Inferior parietal cortex (tissue), 1 donor: ENCODE measurements around the gene PYCR2.

ENCODE experiments used
- DNase-seq: peaks from one replicate; pipeline ENCODE4 v3.0.0-alpha.2; 2016; ENCODE audit errors: extremely low spot score

PYCR2 gene

DNA sequence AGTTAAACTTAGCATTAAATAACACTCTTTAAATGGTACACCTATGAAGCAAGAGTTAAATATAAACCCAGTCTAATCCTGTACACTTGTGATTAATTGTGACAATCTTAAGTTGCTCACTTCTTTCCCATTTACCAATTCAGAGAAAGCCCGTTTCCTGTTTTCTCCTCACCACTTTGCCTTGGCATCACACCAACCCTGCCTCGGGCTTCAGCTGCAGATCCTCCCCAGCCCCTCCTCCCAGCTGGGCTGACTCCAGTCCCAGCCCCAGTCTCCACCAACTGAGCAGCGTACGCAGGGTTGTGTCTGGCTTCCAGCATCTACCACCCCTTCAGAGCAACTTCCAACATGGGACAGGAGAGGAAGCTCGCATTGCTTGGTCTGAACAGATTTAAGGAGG lies 4.1 kb downstream of the PYCR2 start:
- peak; percentile 85 for DNase-seq

DNA sequence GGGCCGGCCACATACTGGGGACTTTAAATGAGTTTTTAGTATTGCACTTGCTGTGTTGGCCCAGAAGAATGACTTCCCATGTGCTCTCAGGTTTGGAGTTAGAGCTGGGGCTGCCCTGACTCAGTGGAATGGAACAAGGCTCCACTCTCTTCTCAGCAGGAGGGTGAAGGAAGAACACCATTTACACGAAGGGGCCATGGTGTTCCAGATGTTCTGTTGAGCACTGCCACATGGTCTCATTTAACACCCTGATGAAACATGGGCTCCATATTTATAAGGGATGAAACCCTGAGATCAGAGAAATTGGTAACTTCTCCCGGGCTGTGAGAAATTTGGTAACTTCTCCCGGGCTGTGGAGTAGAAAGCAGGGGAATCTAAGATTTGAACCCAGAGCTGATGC lies 5.8 kb downstream of the PYCR2 start:
- DNase-seq = no peak

DNA sequence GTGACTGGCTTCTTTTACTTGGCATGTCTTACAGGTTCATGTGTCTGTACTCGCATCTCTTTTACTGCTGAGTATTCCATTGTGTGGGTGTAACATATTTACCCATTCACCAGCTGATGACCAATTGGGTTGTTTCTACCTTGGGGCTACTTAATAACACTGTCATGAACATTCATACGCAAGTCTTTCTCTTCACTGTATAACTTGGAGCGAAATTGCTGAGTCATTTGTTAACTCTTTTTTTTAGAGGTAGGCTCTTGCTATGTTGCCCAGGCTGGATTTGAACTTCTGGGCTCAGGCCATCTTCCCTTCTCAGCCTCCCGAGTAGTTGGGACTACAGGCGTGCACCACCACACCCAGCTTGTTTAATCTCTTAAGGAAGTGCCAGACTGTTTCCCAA lies 6.5 kb downstream of the PYCR2 start:
- DNase-seq = no peak

DNA sequence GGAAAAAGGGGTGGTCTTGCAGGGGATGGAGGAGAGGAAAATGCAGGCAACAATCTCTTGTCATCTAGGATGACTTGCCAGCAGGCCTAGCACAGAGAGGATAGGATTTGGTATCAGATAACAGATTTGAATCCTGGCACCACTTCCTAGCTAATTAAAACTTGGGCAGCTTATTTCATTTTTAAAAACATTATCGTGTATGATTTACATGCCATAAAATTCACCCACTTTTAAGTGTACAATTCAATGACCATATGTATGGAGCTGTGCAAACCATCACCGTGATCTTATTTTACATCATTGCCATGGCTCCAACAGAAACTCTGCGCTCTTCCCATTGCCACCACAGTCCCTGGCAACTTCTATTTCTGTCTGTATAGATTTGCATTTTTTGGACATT lies 6.9 kb downstream of the PYCR2 start:
- DNase-seq = no peak

DNA sequence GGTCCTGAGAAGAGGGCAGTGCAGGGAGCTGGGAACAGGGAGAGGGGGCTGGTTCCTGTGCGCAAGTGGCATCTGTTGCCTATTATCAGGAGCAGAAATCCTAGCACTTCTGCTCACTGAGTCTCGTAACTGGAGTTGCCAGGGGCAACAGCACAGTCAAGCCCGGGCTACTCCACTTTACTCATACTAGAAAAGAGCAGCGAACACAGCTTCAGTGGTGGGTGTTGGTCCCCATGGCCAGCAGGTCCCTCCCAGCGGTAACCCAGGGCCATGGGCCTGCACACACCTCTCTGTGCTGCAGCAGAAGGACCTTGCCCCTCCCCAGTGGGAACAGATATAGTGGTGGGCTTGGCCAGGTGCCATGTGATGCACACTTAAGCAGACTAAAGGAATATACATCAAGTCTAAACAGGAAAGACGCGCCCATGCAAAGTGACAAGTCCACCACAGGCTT lies 8.5 kb downstream of the PYCR2 start:
- no peak for DNase-seq

DNA sequence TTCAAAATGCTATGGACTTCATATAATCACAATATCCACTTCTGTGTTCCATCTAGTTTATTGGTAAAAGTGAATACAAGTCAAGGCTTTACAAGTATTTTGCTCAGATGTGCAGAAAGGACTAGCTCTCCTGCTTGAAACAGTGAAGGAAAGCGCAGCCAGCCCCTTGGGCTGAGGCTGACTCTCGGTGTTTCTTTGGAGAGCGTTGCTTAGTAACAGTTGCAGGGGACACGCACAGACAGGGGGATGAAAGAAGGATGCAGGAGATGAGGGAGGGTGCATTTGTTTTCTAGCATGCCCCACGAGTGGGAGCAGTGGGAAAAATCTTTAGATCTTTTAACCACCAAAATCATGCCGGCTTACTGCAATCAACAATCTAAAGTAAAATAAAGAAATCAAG lies 9.1 kb downstream of the PYCR2 start:
- no peak for DNase-seq

DNA sequence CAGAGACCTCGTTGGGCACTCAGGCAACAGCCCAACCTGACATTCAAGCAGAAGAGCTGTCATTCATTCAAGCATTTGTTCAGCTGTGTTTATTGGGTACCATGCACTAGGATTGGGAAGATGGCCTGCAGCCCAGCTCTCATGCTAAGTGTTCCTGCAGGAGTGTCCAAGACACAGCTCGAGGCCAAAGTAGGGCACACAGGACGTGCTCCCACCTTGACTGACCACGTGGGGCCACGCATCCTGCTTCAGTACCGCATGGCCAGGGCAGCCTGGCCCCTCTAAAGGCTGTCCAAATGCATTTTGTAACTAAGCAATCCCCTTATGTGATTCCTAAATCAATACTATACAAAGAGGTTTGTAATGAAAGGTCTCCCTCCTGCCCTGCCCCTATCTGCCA lies 9.7 kb downstream of the PYCR2 start:
- no peak for DNase-seq

DNA sequence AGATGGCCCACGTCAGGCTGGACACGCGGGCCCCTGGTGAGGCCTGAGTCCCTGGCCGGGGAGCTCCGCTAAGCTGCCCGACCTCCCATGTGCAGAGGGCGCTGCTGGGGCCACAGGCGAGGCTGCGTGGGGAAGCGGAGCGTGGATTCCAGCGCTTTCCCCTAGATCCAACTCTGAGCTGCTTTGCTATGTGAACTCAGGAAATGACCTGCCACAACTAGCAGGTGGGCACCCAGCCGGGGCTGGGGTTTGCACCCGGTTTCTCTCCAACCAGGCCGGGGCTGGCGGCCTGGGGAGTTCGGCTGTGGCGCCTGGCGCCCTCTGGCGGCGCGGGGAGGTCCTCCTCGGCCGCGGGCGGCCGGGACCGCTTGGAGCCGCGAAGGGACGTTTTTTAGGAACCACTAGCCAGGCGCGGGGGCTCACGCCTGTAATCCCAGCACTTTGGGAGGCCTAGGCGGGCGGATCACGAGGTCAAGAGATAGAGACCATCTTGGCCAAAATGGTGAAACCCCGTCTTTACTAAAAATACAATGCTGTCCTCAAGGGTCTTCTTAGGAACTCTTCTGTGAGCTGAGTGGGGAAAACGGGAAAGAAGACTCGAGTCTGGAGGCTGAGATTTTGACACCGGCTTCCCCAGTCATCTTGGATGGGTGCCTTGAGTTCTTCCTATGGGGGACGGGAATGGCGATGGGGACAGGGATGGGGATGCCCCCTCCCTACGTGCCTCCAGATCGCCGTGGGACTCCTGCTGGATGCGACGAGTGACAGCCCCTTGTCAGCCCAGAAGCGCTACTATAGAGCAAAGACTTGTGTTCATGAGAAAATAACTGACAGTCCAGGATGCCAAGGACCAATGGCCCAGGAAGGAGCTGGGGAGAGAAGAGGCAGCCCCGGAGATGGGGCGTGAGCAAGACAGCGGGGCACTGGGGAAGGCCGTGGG lies 12.6 kb downstream of the PYCR2 start:
- DNase-seq = peak; percentile 51

DNA sequence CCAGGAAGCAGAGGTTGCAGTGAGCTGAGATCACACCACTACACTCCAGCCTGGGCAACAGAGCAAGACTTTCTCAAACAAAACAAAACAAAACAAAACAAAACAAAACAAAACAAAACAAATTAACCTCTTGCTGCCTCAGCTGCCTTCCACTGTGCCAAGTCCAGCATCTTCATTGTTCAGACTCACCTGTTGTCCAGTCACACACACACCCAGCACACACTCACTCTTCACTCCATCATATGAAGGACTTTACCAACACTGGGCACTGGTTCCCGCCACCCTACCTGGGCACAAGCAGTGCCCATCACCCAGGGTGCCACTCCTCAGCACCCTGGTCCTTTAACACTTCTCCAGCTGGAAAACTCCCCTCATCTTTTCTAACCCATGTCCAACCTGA lies 14.6 kb downstream of the PYCR2 start:
- no peak for DNase-seq

DNA sequence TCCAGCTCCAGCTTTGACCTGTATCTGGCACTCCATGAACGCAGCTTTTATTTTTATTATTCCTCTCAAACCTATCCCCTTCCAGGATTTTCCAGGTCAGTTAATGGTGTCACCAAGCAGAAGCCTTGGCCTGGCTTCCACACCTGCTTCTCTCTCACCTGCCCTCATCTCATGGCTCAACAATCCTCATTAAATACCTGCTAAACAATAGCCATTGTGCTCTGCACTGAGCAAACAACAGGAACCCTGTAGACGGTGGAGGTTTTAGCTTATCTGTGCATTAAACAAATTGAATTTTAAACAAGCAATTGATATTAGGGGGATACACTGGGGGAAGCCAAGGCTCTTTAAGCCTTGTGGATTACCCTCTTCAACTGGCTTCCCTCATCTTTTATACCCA lies 15.3 kb downstream of the PYCR2 start:
- DNase-seq = no peak

DNA sequence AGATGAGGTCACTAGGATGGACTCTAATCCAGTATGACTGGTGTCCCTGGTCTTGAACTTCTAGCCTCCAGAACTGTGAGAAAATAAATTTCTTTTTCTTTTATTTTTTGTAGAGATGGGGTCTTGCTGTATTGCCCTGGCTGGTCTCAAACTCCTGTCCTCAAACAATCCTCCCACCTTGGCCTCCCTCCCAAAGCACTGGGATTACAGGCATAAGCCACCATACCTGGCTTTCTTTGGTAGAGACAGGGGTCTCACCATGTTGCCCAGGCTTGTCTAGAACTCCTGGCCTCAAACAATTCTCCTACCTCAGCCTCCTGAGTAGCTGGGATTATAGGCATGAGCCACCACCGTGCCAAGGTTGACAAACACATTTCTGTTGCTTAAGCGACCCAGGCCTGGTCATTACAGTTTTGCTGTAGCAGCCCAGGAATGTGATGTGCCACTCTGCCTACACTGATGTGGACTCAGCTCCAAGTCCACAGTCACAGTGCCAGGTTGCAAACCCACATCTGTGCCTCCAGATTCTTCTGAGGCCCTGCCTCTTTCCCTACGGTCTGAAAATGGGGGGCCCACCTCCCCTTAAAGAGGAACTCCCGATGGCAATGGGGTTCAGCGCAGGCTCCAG lies 15.9 kb downstream of the PYCR2 start:
- DNase-seq = no peak

DNA sequence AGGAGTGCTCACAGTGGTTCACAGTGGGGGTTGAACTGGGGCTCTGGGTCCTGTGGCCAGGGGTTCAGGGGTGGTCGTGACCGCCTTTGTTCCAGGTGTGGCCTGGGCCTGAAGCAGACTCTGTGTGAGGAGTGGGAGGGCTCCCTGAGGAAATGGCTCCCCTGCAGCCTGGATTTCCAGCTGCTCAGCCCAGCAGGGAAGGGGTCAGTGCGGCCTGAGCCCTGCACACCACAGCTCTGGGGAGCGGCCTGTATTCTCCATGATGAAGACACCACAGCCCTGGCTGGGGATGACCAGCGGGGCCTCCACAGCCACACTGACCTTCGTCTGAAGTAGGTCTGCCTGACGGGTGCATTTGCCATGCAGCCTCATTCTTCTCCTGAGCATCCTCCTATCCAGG lies 16.7 kb downstream of the PYCR2 start:
- DNase-seq = no peak

DNA sequence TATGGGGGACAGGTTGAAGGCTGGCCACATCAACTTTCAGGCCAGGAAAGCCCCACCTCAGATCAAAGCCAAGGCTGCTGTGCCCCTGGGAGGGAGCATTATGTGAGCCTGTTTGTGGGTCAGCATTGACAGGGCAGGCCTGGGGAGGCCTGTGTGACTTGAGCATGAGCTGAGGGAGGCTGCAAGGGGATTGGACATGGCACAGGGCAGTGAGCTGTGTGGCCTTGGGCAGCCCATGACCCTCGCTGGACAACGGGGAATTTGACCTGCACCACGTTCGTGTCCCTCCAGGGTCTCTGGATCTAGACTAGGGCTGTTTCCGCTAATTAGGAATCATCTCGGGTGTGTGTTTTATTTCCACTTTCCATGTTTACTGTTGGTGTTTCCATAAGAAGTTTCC lies 17.6 kb downstream of the PYCR2 start:
- no peak for DNase-seq

DNA sequence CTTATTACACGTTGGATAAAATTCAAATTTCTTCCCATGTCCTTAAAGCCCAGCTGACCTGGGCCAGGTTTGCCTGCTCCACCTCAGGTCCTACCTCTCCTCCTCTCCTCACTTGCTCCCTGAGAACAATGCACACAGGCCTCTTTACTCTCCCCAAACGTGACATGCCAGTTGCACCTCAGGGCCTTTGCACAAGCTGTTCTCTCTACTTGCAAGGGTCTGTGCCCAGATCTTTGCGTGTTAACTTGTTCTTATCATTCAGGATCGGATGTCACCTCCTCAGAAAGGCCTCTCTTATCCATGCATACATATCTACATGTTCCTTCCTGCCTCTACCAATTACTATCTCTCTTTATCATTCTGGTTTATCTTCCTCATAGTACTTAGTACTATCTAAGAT lies 20.4 kb downstream of the PYCR2 start:
- DNase-seq = no peak

DNA sequence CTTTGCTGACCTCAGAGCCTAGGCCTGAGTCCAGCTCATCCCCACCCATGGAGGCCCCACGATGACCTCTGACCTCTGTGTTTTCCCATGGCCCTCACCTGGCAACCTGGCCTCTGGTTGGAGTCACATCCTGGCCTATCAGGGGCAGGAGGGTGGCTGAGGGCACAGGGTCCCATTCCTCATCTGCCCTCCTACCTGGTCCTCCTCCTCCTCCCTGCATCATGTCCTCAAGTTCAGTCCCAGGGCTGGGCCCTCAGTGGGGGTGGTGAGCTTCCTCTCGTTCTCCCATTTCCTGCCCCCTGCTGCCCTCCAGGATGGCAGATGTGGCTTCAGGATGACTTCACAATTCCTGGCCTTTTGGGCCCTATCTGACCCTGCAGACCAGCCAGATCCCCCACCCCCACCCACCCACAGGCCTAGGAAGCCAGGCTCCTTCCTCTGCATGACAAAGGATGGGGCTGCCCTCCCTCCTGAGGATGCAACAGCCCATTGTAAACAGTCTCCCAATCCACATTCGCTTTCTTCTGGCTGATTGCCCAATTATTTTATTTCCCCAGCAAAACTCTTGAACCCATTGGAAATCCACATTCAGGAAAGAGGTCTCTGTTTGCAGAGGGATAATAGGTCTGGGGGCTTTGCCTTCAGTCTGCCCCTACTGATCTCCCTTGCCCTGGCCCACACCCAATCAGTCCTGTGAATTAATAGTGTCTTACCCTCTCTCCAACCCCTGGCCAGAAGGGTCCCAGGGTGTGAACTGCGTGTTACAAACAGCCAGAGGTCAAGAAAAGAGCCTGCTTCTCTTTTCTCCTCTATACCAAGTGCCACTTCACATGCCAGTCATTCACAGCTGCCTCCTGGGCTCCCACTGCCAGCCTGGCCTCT lies 24.8 kb downstream of the PYCR2 start:
- DNase-seq = no peak

DNA sequence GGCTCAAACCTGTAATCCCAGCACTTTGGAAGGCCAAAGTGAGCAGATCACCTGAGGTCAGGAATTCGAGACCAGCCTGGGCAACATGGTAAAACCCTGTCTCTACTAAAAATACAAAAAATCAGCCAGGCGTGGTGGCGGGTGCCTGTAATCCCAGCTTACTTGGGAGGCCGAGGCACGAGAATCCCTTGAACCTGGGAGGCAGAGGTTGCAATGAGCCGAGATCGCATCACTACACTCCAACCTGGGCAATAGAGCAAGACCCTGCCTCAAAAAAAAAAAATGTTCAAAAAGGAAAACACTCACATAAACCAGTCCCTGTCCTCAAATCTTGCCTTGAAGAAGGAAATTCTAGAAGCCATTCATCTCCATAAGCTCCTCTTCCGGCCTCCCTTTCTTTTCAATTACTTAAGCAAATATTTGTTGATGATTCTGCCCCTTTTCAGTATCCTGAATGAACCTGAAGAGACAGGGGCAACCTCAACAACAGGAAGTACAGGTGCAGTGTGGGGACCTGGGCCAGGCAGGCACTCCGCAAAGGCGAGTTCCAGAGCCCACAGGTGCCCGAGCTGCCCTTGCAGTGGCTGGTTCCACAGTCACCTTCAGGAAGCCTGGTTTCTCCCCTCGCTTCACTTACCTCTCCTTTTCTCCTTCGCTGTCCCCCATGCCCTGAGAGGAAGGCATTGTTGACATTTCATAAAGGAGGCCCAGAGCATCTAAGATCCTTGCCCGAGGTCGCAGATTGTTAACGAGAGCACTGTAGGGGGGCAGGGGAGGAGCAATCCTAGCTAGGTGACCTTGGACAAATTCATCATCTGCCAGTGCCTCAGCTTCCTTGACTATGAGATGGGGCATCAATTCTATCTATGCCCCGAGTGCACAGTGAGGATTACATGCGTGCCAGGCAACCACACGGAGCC lies 26.2 kb downstream of the PYCR2 start:
- no peak for DNase-seq

DNA sequence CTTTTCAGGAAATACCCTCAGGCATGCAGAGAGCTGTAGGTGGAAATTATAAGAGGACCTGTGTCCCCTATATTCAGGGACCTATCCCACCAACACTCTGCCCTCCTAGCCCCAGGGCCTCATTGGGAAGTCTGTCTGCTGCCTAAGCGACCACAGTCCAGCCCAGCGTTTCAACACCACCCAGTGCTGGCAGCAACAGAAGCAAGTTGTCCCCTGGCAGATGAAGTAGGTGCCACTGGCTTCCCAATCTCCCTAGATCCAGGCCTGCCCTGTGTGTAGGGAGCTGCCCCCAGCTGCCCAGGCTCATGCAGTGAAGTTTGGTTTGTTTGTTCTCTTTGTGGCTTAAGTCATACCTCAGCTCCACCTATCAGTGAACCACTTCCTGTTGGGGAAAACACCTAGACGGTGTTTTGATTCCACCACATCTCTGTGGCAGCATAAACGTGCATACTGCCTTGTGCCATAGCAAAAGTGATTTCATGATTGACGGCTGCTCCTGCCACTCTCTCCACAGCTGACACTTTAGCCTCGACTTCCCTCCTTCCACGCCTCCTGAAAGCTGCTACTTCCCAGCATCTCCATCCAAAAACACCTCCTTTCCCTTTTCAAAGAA lies 27.0 kb downstream of the PYCR2 start:
- no peak for DNase-seq

DNA sequence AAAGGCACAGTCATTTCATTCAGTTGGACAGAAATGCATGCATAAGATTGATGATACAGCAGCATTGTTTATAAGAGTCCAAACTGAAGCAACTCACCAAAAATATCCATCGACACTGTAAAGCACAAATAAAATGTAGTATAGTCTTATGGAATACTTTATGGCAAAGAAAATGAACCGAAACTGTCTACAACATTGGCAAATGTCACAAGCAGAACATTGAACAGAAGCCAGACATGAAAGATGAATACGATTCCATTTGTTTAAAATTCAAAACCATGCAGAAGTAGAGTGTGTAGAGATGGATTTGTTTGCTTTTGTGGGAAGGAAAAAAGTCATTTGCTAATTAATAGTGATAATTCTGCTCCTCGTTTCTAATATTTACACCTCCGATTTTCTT lies 27.6 kb downstream of the PYCR2 start:
- DNase-seq = no peak

DNA sequence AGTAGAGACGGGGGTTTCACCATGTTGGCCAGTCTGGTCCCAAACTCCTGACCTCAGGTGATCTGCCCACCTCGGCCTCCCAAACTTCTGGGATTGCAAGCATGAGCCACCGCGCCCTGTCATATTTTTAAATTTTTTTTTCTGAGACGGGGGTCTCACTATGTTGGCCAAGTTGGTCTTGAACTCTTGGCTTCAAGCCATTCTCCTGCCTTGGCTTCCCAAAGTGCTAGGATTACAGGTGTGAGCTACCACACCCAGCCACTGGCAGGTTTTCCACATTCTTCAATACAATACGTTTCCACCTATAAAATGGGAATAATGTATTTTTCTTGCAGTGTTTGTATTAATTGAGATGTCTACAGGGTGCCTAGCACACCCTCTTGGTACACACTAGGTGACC lies 31.7 kb downstream of the PYCR2 start:
- DNase-seq = no peak

DNA sequence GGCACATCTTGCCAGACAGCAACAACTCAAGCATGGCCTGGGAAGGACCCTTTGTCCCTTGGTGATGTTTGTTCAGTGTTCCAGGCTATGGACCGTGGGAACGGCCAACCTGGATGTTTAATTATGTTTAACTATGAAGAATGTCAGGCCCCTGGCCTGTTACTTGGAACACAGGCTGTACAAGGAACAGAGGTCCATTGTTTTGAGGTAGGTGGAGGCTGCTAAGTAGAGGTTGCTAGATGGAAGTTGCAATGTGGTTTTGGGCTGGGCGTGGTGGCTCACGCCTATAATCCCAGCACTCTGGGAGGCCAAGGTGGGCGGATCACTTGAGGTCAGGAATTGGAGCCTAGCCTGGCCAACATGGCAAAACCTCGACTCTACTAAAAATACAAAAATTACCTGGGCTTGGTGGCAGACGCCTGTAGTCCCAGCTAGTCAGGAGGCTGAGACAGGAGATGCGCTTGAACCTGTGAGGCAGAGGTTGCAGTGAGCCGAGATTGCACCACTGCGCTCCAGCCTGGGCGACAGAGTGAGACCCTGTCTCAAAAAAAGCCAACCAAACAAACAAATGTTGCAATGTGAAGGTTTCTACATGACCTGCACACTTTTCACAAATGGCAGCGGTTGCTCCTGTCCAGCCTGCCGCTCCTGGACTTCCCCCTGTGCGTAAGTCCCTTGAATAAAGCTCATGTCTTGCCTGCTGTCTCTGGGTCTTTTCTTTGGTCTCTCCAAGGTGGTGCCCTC lies 32.6 kb downstream of the PYCR2 start:
- DNase-seq = no peak
